Ishikawa (cell line): Measurements from ENCODE around the gene NEURL1.

Experiments used
- RAD21 ChIP-seq: IDR thresholded peaks from 2 replicates; pipeline ENCODE4 v1.6.1; 2012; ENCODE audit warnings: low read depth
- TAF1 ChIP-seq: IDR thresholded peaks from 2 replicates; pipeline ENCODE4 v1.6.1; 2012; ENCODE audit warnings: low read depth, mild to moderate bottlenecking
- YY1 ChIP-seq: IDR thresholded peaks from 2 replicates; pipeline ENCODE4 v1.6.1; 2012; ENCODE audit warnings: low read depth

- TF ChIP-seq RAD21 (no peak), TAF1 (no peak), YY1 (no peak)
Measured at GRCh38 chr10:103549349-103549685, 55.8 kb downstream of the NEURL1 start.
